Hepatic stellate cell (primary cell): ENCODE data around the gene DNAJC8.

Experiments
- DNase-seq: peaks from one replicate; pipeline ENCODE4 v3.0.0; 2011; ENCODE audit warnings: low spot score

Gene DNAJC8

GRCh38 chr1:28249866-28250295 lies 17.1 kb upstream of the DNAJC8 start:
- no peak for DNase-seq

- peak; percentile 45 for DNase-seq
Observed at GRCh38 chr1:28249013-28249865, 16.4 kb upstream of the DNAJC8 start.

GRCh38 chr1:28248273-28249012 lies 15.6 kb upstream of the DNAJC8 start:
- peak; percentile 71 for DNase-seq

GRCh38 chr1:28247612-28248272 lies 14.9 kb upstream of the DNAJC8 start:
- DNase-seq: no peak

- no peak for DNase-seq
Observed at GRCh38 chr1:28246427-28246832, 13.6 kb upstream of the DNAJC8 start.

GRCh38 chr1:28244549-28245251 lies 11.9 kb upstream of the DNAJC8 start:
- DNase-seq: no peak

- no peak for DNase-seq
Observed at GRCh38 chr1:28243685-28244311, 11.0 kb upstream of the DNAJC8 start.

GRCh38 chr1:28241638-28242241 lies 8.9 kb upstream of the DNAJC8 start:
- no peak for DNase-seq

- DNase-seq: no peak
Observed at GRCh38 chr1:28240024-28240423, 7.2 kb upstream of the DNAJC8 start.

- DNase-seq: no peak
Observed at GRCh38 chr1:28239004-28239403, 6.2 kb upstream of the DNAJC8 start.

- DNase-seq: no peak
Observed at GRCh38 chr1:28236656-28237322, 4.0 kb upstream of the DNAJC8 start.

- peak; percentile 99 for DNase-seq
Observed at GRCh38 chr1:28235755-28236655, 3.2 kb upstream of the DNAJC8 start, which contains the start of gene ATP5IF1. Gene ATP5IF1 (plus strand): TSS chr1:28236124. CDS start chr1:28236184, 60 bp downstream.

GRCh38 chr1:28233264-28233606 lies 406 bp upstream of the DNAJC8 start:
- DNase-seq: no peak

- no peak for DNase-seq
Observed at GRCh38 chr1:28229996-28230395, 2.8 kb downstream of the DNAJC8 start.

- no peak for DNase-seq
Observed at GRCh38 chr1:28229089-28229488, 3.7 kb downstream of the DNAJC8 start.

GRCh38 chr1:28213315-28213714 lies 19.5 kb downstream of the DNAJC8 start:
- no peak for DNase-seq

GRCh38 chr1:28209700-28210099 lies 23.1 kb downstream of the DNAJC8 start:
- DNase-seq: no peak

- DNase-seq: peak; percentile 53
Observed at GRCh38 chr1:28208818-28209441, 23.9 kb downstream of the DNAJC8 start.

- no peak for DNase-seq
Observed at GRCh38 chr1:28205243-28205642, 27.6 kb downstream of the DNAJC8 start.
